ENCODE measurements around the gene SUN3.
"Not testable (repeated sequence)": the region's sequence is repeated elsewhere in the genome, so short reads cannot be mapped to it uniquely, and the experiment has no call there.

Gene SUN3

DNA sequence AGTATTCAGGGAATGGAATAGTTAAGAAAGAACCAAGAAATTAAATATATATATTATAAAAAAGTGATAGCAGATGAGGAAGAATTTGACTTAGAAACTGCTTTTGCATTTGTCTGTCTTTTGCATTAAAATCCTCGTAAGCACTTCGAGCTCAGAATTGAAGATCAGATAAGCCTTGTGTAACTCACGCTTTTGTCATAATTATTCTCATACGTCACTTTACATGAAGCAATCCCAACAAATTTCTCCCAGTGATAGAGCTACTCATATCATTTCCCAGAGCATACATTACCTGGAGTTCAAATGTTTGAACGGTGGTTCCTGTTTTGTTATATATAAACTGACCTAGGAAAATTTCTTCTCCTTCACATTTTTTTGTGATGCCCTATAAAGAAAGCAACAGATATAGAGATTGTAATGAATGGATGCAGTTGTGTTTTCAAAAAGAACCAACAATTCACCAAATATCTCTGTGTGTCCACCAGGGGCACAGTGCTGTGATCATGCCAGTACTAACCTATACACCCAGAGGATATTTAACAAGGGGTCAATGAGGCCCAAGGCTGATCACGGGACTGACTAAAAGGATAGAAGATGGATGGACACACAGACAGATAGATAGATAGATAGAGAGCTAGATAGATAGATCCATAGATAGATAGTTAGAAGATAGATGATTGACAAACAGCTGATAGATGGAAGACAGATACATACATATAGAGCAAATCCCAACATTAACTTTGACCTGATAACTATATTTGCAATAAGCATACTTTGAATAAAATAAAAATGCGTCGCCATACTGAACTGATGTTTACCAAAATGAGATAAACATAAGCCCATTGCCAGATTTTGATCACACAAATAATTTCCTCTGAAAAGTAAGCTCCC, 40.2 kb downstream of the SUN3 start:
- Histone ChIP-seq H3K36me3 (no peaks in the 10 kb centered on the region), H3K4me3 (ENCODE audit: low read depth in 1 of 2, low read length in 1 of 2) (no peak overlapping the region), H3K27ac (no peak overlapping the region), H3K27me3 (no peaks in the 10 kb centered on the region), H3K4me1 (ENCODE audit: control insufficient read depth in 1 of 2, insufficient read depth in 1 of 2, low read depth in 1 of 2, low read length in 1 of 2) (peaks cover 11 to 12% of the 10 kb centered on the region in 2 experiments), H3K9me3 (no peaks in the 10 kb centered on the region)
- TF ChIP-seq, protein P1, sequence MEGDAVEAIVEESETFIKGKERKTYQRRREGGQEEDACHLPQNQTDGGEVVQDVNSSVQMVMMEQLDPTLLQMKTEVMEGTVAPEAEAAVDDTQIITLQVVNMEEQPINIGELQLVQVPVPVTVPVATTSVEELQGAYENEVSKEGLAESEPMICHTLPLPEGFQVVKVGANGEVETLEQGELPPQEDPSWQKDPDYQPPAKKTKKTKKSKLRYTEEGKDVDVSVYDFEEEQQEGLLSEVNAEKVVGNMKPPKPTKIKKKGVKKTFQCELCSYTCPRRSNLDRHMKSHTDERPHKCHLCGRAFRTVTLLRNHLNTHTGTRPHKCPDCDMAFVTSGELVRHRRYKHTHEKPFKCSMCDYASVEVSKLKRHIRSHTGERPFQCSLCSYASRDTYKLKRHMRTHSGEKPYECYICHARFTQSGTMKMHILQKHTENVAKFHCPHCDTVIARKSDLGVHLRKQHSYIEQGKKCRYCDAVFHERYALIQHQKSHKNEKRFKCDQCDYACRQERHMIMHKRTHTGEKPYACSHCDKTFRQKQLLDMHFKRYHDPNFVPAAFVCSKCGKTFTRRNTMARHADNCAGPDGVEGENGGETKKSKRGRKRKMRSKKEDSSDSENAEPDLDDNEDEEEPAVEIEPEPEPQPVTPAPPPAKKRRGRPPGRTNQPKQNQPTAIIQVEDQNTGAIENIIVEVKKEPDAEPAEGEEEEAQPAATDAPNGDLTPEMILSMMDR (IDR thresholded peaks at IDR 0.05): no peak

DNA sequence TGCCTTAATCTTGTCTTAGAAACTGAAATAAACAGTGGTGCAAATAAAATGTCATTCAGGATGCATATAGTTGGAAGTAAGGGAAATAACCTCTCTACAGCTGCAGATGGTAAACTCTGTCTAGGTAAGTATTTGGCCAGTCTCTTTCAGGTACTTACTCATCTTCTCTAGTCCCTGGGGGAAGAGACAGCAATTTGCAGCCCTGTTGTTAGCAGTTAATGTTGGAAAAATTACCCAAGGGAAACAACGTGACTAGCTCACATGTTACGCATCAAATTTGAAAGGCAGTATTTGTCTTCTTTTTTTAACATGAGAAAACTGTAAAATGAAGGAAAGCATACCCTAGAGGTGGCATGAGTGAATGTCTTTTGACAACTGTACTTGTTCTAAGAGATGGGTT, 46.3 kb downstream of the SUN3 start:
- TF ChIP-seq, protein P1 (IDR thresholded peaks at IDR 0.05): no peak
- peaks cover 7% of the 10 kb centered on the region for H3K36me3 ChIP-seq
- no peak overlapping the region for H3K27ac ChIP-seq
- H3K4me1 ChIP-seq (ENCODE audit: control insufficient read depth in 1 of 2, insufficient read depth in 1 of 2, low read depth in 1 of 2, low read length in 1 of 2): peaks cover 13 to 16% of the 10 kb centered on the region in 2 experiments
- H3K4me3 ChIP-seq (ENCODE audit: low read depth in 1 of 2, low read length in 1 of 2): no peak overlapping the region
- H3K27me3 ChIP-seq: no peaks in the 10 kb centered on the region
- H3K9me3 ChIP-seq: no peaks in the 10 kb centered on the region

DNA sequence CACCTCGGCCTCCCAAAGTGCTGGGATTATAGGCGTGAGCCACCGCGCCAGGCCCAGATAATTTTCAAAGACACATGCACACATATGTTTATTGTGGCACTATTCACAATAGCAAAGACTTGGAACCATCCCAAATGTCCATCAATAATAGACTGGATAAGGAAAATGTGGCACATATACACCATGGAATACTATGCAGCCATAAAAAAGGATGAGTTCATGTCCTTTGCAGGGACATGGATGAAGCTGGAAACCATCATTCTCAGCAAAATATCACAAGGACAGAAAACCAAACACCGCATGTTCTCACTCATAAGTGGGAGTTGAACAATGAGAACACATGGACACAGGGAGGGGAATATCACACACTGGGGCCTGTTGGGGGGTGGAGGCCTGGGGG, 48.3 kb downstream of the SUN3 start:
- H3K36me3 ChIP-seq: peaks cover 26% of the 10 kb centered on the region
- H3K27ac ChIP-seq; H3K4me3 ChIP-seq (ENCODE audit: low read depth in 1 of 2, low read length in 1 of 2); H3K9me3 ChIP-seq; H3K27me3 ChIP-seq: not testable (repeated sequence)
- H3K4me1 ChIP-seq (ENCODE audit: control insufficient read depth in 1 of 2, insufficient read depth in 1 of 2, low read depth in 1 of 2, low read length in 1 of 2): peaks cover 13 to 16% of the 10 kb centered on the region in 2 experiments

DNA sequence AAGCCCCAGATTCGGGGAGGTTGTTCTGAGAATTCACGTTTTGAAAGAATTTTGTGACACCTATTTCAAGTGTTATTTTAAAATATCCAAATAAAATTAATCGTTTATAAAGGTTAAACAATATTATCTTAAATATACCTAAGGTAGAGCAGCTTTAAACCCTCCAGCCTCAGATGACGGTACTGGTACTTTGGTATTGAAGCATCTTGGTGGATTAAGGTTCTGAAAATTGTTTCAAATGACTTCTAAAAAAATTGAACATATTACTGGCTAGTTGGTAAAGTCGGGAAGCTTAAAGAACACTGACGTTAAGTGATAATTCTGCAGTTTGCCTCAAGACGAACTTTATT, 49.1 kb downstream of the SUN3 start:
- TF ChIP-seq, protein P1 (IDR thresholded peaks at IDR 0.05): no peak
- H3K27me3 ChIP-seq: no peaks in the 10 kb centered on the region
- peak overlapping the region; percentile 72 to 78 for H3K4me3 ChIP-seq (ENCODE audit: low read depth in 1 of 2, low read length in 1 of 2)
- peak overlapping the region; percentile 88 for H3K27ac ChIP-seq
- H3K9me3 ChIP-seq: no peaks in the 10 kb centered on the region
- peaks cover 13 to 16% of the 10 kb centered on the region in 2 experiments for H3K4me1 ChIP-seq (ENCODE audit: control insufficient read depth in 1 of 2, insufficient read depth in 1 of 2, low read depth in 1 of 2, low read length in 1 of 2)
- H3K36me3 ChIP-seq: peaks cover 35% of the 10 kb centered on the region

DNA sequence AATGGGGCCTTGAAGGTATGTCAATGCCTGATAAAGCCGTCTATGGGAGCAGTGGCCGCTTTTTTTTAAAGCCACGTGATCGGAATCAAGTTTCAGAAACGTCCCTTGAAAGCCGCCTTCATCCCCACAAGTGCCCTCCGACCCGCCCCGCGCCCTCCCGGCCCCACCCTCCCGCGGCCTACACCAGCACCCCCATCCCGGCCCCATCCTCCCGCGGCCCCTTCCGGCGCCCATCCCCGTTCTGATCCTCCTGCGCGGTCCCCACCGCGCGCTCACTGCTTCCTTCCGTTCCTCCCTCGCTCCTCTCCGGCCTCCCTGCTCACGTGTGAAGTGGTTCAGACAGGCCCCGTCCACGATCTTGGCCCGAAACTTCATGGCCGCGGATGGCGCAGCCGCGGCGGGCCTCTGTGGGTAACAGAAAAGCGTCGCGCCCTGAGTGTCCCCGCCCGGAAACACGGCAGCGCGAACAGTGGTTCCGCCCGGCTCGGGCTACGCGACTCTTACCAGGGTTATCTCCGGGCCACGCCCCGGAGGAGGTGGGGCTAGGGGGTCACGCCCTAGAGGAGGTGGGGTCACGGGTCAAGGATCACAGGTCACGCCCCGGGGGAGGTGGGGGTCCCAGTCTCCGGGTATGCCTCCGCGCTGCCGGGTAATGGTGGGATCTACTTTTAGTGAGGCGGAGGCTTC, 49.6 kb downstream of the SUN3 start, which contains the start of gene HUS1:
Gene HUS1, minus strand, starts transcription at position 471 of the 687 bp plus-strand sequence. Its CDS starts 96 bp downstream, at position 375.
- H3K9me3 ChIP-seq: no peaks in the 10 kb centered on the region
- peak within 1 kb of the TSS; percentile 72 to 78 for H3K4me3 ChIP-seq (ENCODE audit: low read depth in 1 of 2, low read length in 1 of 2)
- H3K36me3 ChIP-seq: peaks cover 40% of the 10 kb centered on the region
- peak within 1 kb of the TSS; percentile 88 for H3K27ac ChIP-seq
- peaks cover 13 to 16% of the 10 kb centered on the region in 2 experiments for H3K4me1 ChIP-seq (ENCODE audit: control insufficient read depth in 1 of 2, insufficient read depth in 1 of 2, low read depth in 1 of 2, low read length in 1 of 2)
- TF ChIP-seq, protein P1 (IDR thresholded peaks at IDR 0.05): no peak
- H3K27me3 ChIP-seq: no peaks in the 10 kb centered on the region

DNA sequence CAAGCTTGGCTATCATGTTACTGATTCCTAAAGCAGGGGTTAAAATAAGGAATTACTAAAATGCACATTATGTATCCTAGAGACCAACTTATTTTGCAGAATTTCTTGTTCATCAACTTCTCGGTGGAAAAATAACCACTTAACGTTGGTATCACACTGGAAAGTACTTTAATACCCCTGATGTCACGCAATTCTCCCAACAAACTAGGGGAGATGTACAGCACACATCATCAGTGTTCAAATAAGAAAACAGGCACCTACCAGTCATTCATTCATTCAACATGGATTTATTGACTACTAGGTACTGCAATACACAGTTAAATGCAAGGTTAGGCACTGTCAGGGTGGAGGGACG, 50.1 kb downstream of the SUN3 start:
- Histone ChIP-seq H3K27ac (peak overlapping the region; percentile 88), H3K4me1 (ENCODE audit: control insufficient read depth in 1 of 2, insufficient read depth in 1 of 2, low read depth in 1 of 2, low read length in 1 of 2) (peaks cover 13 to 16% of the 10 kb centered on the region in 2 experiments), H3K4me3 (ENCODE audit: low read depth in 1 of 2, low read length in 1 of 2) (peak overlapping the region; percentile 72 to 78), H3K36me3 (peaks cover 45% of the 10 kb centered on the region), H3K27me3 (no peaks in the 10 kb centered on the region), H3K9me3 (no peaks in the 10 kb centered on the region)
- TF ChIP-seq, protein P1 (IDR thresholded peaks at IDR 0.05): no peak

Data from neutrophil (primary cell).